Measurements from ENCODE around the gene MPC1L.
A peak's percentile ranks its signal among the peaks of the same experiment; 100 is the strongest.
"Not testable (repeated sequence)": the region's sequence is repeated elsewhere in the genome, so short reads cannot be mapped to it uniquely, and the experiment has no call there.

Gene MPC1L

GRCh38 chrX:40623139-40623536 is at the start of gene MPC1L:
Gene MPC1L, plus strand, starts transcription at chrX:40623428. Its CDS starts 138 bp downstream, at chrX:40623566.
- Histone ChIP-seq H3K4me3 (ENCODE audit: low read depth, low read length) (no peak within 1 kb of the TSS), H3K9me3 (ENCODE audit: control insufficient read depth, insufficient read depth, low read depth, low read length) (peaks cover 12% of the 10 kb centered on the region; the same call in 1 of the 2 replicates), H3K9ac (ENCODE audit: low read length) (no peak within 1 kb of the TSS), H3K4me1 (ENCODE audit: control insufficient read depth, insufficient read depth, low read length) (no peaks in the 10 kb centered on the region), H3K27ac (ENCODE audit: low read depth, low read length) (no peak within 1 kb of the TSS), H3K27me3 (ENCODE audit: control insufficient read depth, insufficient read depth, low read length) (no peaks in the 10 kb centered on the region), H3K36me3 (ENCODE audit: control insufficient read depth, insufficient read depth, low read length) (peaks cover 7% of the 10 kb centered on the region)

GRCh38 chrX:40573763-40574162 is 49.5 kb upstream of the MPC1L start:
- H3K36me3 ChIP-seq (ENCODE audit: control insufficient read depth, insufficient read depth, low read length) = no peaks in the 10 kb centered on the region

GRCh38 chrX:40575411-40575810 is 47.8 kb upstream of the MPC1L start:
- H3K36me3 ChIP-seq (ENCODE audit: control insufficient read depth, insufficient read depth, low read length); H3K9ac ChIP-seq (ENCODE audit: low read length); H3K4me3 ChIP-seq (ENCODE audit: low read depth, low read length); H3K27ac ChIP-seq (ENCODE audit: low read depth, low read length); H3K4me1 ChIP-seq (ENCODE audit: control insufficient read depth, insufficient read depth, low read length); H3K27me3 ChIP-seq (ENCODE audit: control insufficient read depth, insufficient read depth, low read length); H3K9me3 ChIP-seq (ENCODE audit: control insufficient read depth, insufficient read depth, low read depth, low read length): not testable (repeated sequence)

More at GRCh38 chrX:40573763-40574162, 49.5 kb upstream of the MPC1L start:
- Histone ChIP-seq H3K27ac (ENCODE audit: low read depth, low read length) (no peak overlapping the region), H3K9me3 (ENCODE audit: control insufficient read depth, insufficient read depth, low read depth, low read length) (no peaks in the 10 kb centered on the region; the same call in 1 of the 2 replicates), H3K4me3 (ENCODE audit: low read depth, low read length) (no peak overlapping the region), H3K27me3 (ENCODE audit: control insufficient read depth, insufficient read depth, low read length) (no peaks in the 10 kb centered on the region), H3K4me1 (ENCODE audit: control insufficient read depth, insufficient read depth, low read length) (peaks cover 7% of the 10 kb centered on the region; the same call in 1 of the 2 replicates), H3K9ac (ENCODE audit: low read length) (no peak overlapping the region)

- 0 out of 2 replicates have a peak, but pooled peaks cover 3% of the 10 kb centered on the region for H3K4me1 ChIP-seq (ENCODE audit: control insufficient read depth, insufficient read depth, low read length)
- no peaks in the 10 kb centered on the region; the same call in 1 of the 2 replicates for H3K9me3 ChIP-seq (ENCODE audit: control insufficient read depth, insufficient read depth, low read depth, low read length)
These were observed 46.9 kb upstream of the MPC1L start for GRCh38 chrX:40576291-40576690.

GRCh38 chrX:40578039-40578695 is 45.1 kb upstream of the MPC1L start:
- 0 out of 2 replicates have a peak, but pooled peaks cover 3% of the 10 kb centered on the region for H3K4me1 ChIP-seq (ENCODE audit: control insufficient read depth, insufficient read depth, low read length)
- no peak overlapping the region for H3K4me3 ChIP-seq (ENCODE audit: low read depth, low read length)
- no peak overlapping the region for H3K9ac ChIP-seq (ENCODE audit: low read length)
- H3K27me3 ChIP-seq (ENCODE audit: control insufficient read depth, insufficient read depth, low read length) = no peaks in the 10 kb centered on the region
- no peak overlapping the region for H3K27ac ChIP-seq (ENCODE audit: low read depth, low read length)
- no peaks in the 10 kb centered on the region for H3K36me3 ChIP-seq (ENCODE audit: control insufficient read depth, insufficient read depth, low read length)
- peaks cover under 1% of the 10 kb centered on the region; the same call in 1 of the 2 replicates for H3K9me3 ChIP-seq (ENCODE audit: control insufficient read depth, insufficient read depth, low read depth, low read length)

More at GRCh38 chrX:40576291-40576690, 46.9 kb upstream of the MPC1L start:
- Histone ChIP-seq H3K27ac (ENCODE audit: low read depth, low read length) (no peak overlapping the region), H3K27me3 (ENCODE audit: control insufficient read depth, insufficient read depth, low read length) (no peaks in the 10 kb centered on the region), H3K9ac (ENCODE audit: low read length) (no peak overlapping the region), H3K36me3 (ENCODE audit: control insufficient read depth, insufficient read depth, low read length) (no peaks in the 10 kb centered on the region), H3K4me3 (ENCODE audit: low read depth, low read length) (no peak overlapping the region)

GRCh38 chrX:40579141-40579540 is 44.1 kb upstream of the MPC1L start:
- H3K4me3 ChIP-seq (ENCODE audit: low read depth, low read length) = no peak overlapping the region
- H3K9me3 ChIP-seq (ENCODE audit: control insufficient read depth, insufficient read depth, low read depth, low read length) = peaks cover 3% of the 10 kb centered on the region; the same call in 1 of the 2 replicates
- no peaks in the 10 kb centered on the region for H3K36me3 ChIP-seq (ENCODE audit: control insufficient read depth, insufficient read depth, low read length)
- no peak overlapping the region for H3K9ac ChIP-seq (ENCODE audit: low read length)
- 0 out of 2 replicates have a peak, but pooled peaks cover 3% of the 10 kb centered on the region for H3K4me1 ChIP-seq (ENCODE audit: control insufficient read depth, insufficient read depth, low read length)
- H3K27me3 ChIP-seq (ENCODE audit: control insufficient read depth, insufficient read depth, low read length) = no peaks in the 10 kb centered on the region
- no peak overlapping the region for H3K27ac ChIP-seq (ENCODE audit: low read depth, low read length)

- H3K9ac ChIP-seq (ENCODE audit: low read length) = peak overlapping the region; percentile 73
- peak overlapping the region; percentile 95 for H3K4me3 ChIP-seq (ENCODE audit: low read depth, low read length)
- peaks cover 3% of the 10 kb centered on the region; the same call in 1 of the 2 replicates for H3K9me3 ChIP-seq (ENCODE audit: control insufficient read depth, insufficient read depth, low read depth, low read length)
- H3K36me3 ChIP-seq (ENCODE audit: control insufficient read depth, insufficient read depth, low read length) = no peaks in the 10 kb centered on the region
- H3K27me3 ChIP-seq (ENCODE audit: control insufficient read depth, insufficient read depth, low read length) = no peaks in the 10 kb centered on the region
- H3K27ac ChIP-seq (ENCODE audit: low read depth, low read length) = no peak overlapping the region
- H3K4me1 ChIP-seq (ENCODE audit: control insufficient read depth, insufficient read depth, low read length) = 0 out of 2 replicates have a peak, but pooled peaks cover 3% of the 10 kb centered on the region
These were observed 43.2 kb upstream of the MPC1L start for GRCh38 chrX:40579900-40580536.

- Histone ChIP-seq H3K27me3 (ENCODE audit: control insufficient read depth, insufficient read depth, low read length) (no peaks in the 10 kb centered on the region), H3K27ac (ENCODE audit: low read depth, low read length) (no peak within 1 kb of the TSS), H3K4me3 (ENCODE audit: low read depth, low read length) (peak within 1 kb of the TSS; percentile 95), H3K9ac (ENCODE audit: low read length) (peak within 1 kb of the TSS; percentile 73), H3K4me1 (ENCODE audit: control insufficient read depth, insufficient read depth, low read length) (0 out of 2 replicates have a peak, but pooled peaks cover 3% of the 10 kb centered on the region), H3K36me3 (ENCODE audit: control insufficient read depth, insufficient read depth, low read length) (no peaks in the 10 kb centered on the region), H3K9me3 (ENCODE audit: control insufficient read depth, insufficient read depth, low read depth, low read length) (peaks cover 3% of the 10 kb centered on the region; the same call in 1 of the 2 replicates)
These were observed 42.5 kb upstream of the MPC1L start, which contains the start of gene ATP6AP2 for GRCh38 chrX:40580537-40581335. Gene ATP6AP2, plus strand, starts transcription at chrX:40580970. Its CDS starts 96 bp downstream, at chrX:40581066.

- Histone ChIP-seq H3K4me1 (ENCODE audit: control insufficient read depth, insufficient read depth, low read length) (0 out of 2 replicates have a peak, but pooled peaks cover 3% of the 10 kb centered on the region), H3K9me3 (ENCODE audit: control insufficient read depth, insufficient read depth, low read depth, low read length) (peaks cover 3% of the 10 kb centered on the region; the same call in 1 of the 2 replicates), H3K27ac (ENCODE audit: low read depth, low read length) (no peak overlapping the region), H3K4me3 (ENCODE audit: low read depth, low read length) (peak overlapping the region; percentile 95), H3K27me3 (ENCODE audit: control insufficient read depth, insufficient read depth, low read length) (no peaks in the 10 kb centered on the region), H3K9ac (ENCODE audit: low read length) (peak overlapping the region; percentile 51), H3K36me3 (ENCODE audit: control insufficient read depth, insufficient read depth, low read length) (no peaks in the 10 kb centered on the region)
These were observed 41.8 kb upstream of the MPC1L start for GRCh38 chrX:40581336-40581920.

- not testable (repeated sequence) for H3K9ac ChIP-seq (ENCODE audit: low read length); H3K27me3 ChIP-seq (ENCODE audit: control insufficient read depth, insufficient read depth, low read length); H3K4me3 ChIP-seq (ENCODE audit: low read depth, low read length)
These were observed 41.0 kb upstream of the MPC1L start for GRCh38 chrX:40582178-40582577.

More at GRCh38 chrX:40582178-40582577, 41.0 kb upstream of the MPC1L start:
- H3K36me3 ChIP-seq (ENCODE audit: control insufficient read depth, insufficient read depth, low read length); H3K9me3 ChIP-seq (ENCODE audit: control insufficient read depth, insufficient read depth, low read depth, low read length); H3K4me1 ChIP-seq (ENCODE audit: control insufficient read depth, insufficient read depth, low read length); H3K27ac ChIP-seq (ENCODE audit: low read depth, low read length): not testable (repeated sequence)

All from HUES6 (cell line).